Measurements from ENCODE around the gene GRIK1. TPM values are rescaled to one million over a fixed set of nuclear protein-coding genes. Genes with fewer than 3 reads are reported as not detected.

The GRIK1 gene
- total RNA-seq, 1 donor from 2014 or later: not detected

DNA sequence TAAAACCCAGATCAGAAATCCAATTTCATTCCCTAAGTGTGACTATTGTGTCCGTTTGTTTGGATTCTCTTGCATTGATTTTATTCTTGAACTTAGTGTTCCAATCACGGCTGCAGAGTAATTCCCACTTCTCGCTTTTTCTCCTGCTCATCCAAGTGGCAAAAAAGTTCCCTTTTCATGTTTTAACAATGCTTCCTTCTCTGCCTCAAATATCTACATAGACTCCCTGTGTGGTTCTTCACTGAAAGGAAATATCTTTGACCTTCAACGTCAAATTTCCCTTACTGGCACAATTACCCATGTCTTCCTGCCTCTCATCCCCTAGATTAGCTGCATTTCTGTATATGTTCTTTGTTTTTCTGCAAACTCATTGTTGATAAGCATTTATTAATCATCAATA is 335.7 kb downstream of the GRIK1 start:
- Mint-ChIP-seq H3K4me1 (ENCODE audit: unreplicated experiment) (peaks cover 4% of the 10 kb centered on the region), H3K9me3 (ENCODE audit: unreplicated experiment) (no peaks in the 10 kb centered on the region), H3K4me3 (ENCODE audit: unreplicated experiment) (no peak overlapping the region), H3K27me3 (ENCODE audit: unreplicated experiment) (peaks cover 2% of the 10 kb centered on the region), H3K36me3 (ENCODE audit: low read depth, unreplicated experiment) (no peaks in the 10 kb centered on the region), H3K27ac (ENCODE audit: unreplicated experiment) (no peak overlapping the region)
- no peak for DNase-seq (ENCODE audit: low spot score)
- TF ChIP-seq, protein P1, sequence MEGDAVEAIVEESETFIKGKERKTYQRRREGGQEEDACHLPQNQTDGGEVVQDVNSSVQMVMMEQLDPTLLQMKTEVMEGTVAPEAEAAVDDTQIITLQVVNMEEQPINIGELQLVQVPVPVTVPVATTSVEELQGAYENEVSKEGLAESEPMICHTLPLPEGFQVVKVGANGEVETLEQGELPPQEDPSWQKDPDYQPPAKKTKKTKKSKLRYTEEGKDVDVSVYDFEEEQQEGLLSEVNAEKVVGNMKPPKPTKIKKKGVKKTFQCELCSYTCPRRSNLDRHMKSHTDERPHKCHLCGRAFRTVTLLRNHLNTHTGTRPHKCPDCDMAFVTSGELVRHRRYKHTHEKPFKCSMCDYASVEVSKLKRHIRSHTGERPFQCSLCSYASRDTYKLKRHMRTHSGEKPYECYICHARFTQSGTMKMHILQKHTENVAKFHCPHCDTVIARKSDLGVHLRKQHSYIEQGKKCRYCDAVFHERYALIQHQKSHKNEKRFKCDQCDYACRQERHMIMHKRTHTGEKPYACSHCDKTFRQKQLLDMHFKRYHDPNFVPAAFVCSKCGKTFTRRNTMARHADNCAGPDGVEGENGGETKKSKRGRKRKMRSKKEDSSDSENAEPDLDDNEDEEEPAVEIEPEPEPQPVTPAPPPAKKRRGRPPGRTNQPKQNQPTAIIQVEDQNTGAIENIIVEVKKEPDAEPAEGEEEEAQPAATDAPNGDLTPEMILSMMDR (IDR thresholded peaks at IDR 0.05; ENCODE audit: unreplicated experiment): no peak

- peaks cover 4% of the 10 kb centered on the region for H3K4me1 Mint-ChIP-seq (ENCODE audit: unreplicated experiment)
- peaks cover 2% of the 10 kb centered on the region for H3K27me3 Mint-ChIP-seq (ENCODE audit: unreplicated experiment)
- TF ChIP-seq, protein P1 (IDR thresholded peaks at IDR 0.05; ENCODE audit: unreplicated experiment): no peak
- no peak overlapping the region for H3K4me3 Mint-ChIP-seq (ENCODE audit: unreplicated experiment)
- H3K27ac Mint-ChIP-seq (ENCODE audit: unreplicated experiment): no peak overlapping the region
- DNase-seq (ENCODE audit: low spot score): no peak
- H3K9me3 Mint-ChIP-seq (ENCODE audit: unreplicated experiment): no peaks in the 10 kb centered on the region
- no peaks in the 10 kb centered on the region for H3K36me3 Mint-ChIP-seq (ENCODE audit: low read depth, unreplicated experiment)
Observed at GRCh38 chr21:29601047-29601446, 338.7 kb downstream of the GRIK1 start.

DNA sequence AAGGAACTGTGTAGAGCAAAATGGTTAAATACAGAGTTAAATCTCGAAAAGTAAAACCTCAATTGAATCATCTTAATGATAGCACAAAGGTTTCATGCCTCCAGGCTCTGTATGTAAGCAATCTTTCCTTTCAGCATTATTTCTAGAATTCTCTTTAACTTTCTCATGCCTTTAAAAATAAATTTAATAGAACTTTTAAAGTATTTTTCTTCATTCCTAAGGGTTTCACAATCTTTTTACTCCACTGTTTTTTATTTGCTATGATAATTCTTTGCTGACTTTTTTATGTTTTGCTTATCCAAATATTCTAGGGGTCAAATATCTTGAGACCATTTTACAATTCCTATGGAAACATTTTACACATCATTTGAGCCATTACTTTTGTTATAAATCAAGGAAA is 353.1 kb downstream of the GRIK1 start:
- H3K4me3 Mint-ChIP-seq (ENCODE audit: unreplicated experiment): no peak overlapping the region
- DNase-seq (ENCODE audit: low spot score): no peak
- no peaks in the 10 kb centered on the region for H3K9me3 Mint-ChIP-seq (ENCODE audit: unreplicated experiment)
- no peaks in the 10 kb centered on the region for H3K27me3 Mint-ChIP-seq (ENCODE audit: unreplicated experiment)
- no peak overlapping the region for H3K27ac Mint-ChIP-seq (ENCODE audit: unreplicated experiment)
- peaks cover 6% of the 10 kb centered on the region for H3K4me1 Mint-ChIP-seq (ENCODE audit: unreplicated experiment)
- no peaks in the 10 kb centered on the region for H3K36me3 Mint-ChIP-seq (ENCODE audit: low read depth, unreplicated experiment)
- TF ChIP-seq, protein P1 (IDR thresholded peaks at IDR 0.05; ENCODE audit: unreplicated experiment): no peak

GRCh38 chr21:29585462-29585861 is 354.3 kb downstream of the GRIK1 start:
- Mint-ChIP-seq H3K27me3 (ENCODE audit: unreplicated experiment) (no peaks in the 10 kb centered on the region), H3K27ac (ENCODE audit: unreplicated experiment) (no peak overlapping the region), H3K4me3 (ENCODE audit: unreplicated experiment) (no peak overlapping the region), H3K9me3 (ENCODE audit: unreplicated experiment) (no peaks in the 10 kb centered on the region), H3K36me3 (ENCODE audit: low read depth, unreplicated experiment) (no peaks in the 10 kb centered on the region), H3K4me1 (ENCODE audit: unreplicated experiment) (peaks cover 6% of the 10 kb centered on the region)
- TF ChIP-seq, protein P1 (IDR thresholded peaks at IDR 0.05; ENCODE audit: unreplicated experiment): no peak
- DNase-seq (ENCODE audit: low spot score): no peak

DNA sequence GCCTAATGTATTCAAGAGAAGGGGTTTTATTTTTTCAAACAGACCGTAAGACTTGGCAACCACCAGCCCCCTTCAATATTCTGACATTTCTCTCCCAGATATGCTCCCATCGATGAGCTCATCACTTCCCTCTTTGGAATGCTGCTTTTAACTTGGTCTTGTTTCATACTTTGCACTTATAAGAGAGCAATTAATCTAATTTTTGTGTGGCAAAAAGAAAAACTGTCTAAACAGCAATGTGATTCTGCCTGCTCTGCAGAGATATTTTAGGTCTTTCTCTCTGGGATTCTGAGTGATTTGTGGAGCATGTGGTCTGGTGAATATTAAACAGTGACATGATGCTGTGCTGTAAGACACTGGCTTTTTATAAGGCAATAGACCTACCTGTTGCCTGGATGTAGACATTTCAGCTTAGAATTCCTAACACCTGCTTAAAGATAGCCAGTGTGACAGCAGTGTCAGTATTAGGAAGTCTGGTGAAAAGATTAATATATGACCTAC is 356.3 kb downstream of the GRIK1 start:
- TF ChIP-seq, protein P1 (IDR thresholded peaks at IDR 0.05; ENCODE audit: unreplicated experiment): no peak
- no peak for DNase-seq (ENCODE audit: low spot score)
- H3K27me3 Mint-ChIP-seq (ENCODE audit: unreplicated experiment): no peaks in the 10 kb centered on the region

More for the DNA sequence above, 356.3 kb downstream of the GRIK1 start:
- Mint-ChIP-seq H3K4me3 (ENCODE audit: unreplicated experiment) (no peak overlapping the region), H3K4me1 (ENCODE audit: unreplicated experiment) (no peaks in the 10 kb centered on the region), H3K9me3 (ENCODE audit: unreplicated experiment) (no peaks in the 10 kb centered on the region), H3K36me3 (ENCODE audit: low read depth, unreplicated experiment) (no peaks in the 10 kb centered on the region), H3K27ac (ENCODE audit: unreplicated experiment) (no peak overlapping the region)
